ENCODE measurements around the gene BMPR1A. TPM values are rescaled to one million over a fixed set of nuclear protein-coding genes. Genes with fewer than 3 reads are reported as not detected.

Gene BMPR1A
- total and polyA plus RNA-seq, 2 of the 4 experiments (the other 2 are of a cell fraction) = 15.9 to 93.7 TPM

- ChIA-PET CTCF (interaction anchor here (0.6 kb wide), 2 partner anchors 15 to 262 kb away, joined by 3 read pairs; no protein-coding TSS in a partner anchor), POLR2A (ENCODE audit: unreplicated experiment) (no interaction called here)
- dilution Hi-C loops (cut with HindIII; ENCODE audit: low sequenced_read_pairs, unreplicated experiment) = no loop called here
- TF ChIP-seq MAFK (IDR thresholded peaks at IDR 0.05; ENCODE audit: low read depth, low read length) (no peak), ELK1 (IDR thresholded peaks at IDR 0.05; ENCODE audit: borderline replicate concordance, low read depth, low read length) (no peak), SMC3 (IDR thresholded peaks at IDR 0.05; ENCODE audit: low read depth, low read length) (no peak)
- H2AK5ac ChIP-seq (ENCODE audit: low read depth, low read length) = peak overlapping the region; percentile 49
- no TSS peak for BruUV-seq (replicated peaks)
- 65% methylated on average over 8 of the region's 13 CpGs; no CpG with 5 or more reads in 1 of the 2 experiments for WGBS, 2 experiments (ENCODE audit: extremely low coverage in 2 of 2, insufficient read length in 1 of 2)
- H2BK120ac ChIP-seq (ENCODE audit: low read depth, low read length) = no peak overlapping the region
- peak overlapping the region; percentile 50 for H4K5ac ChIP-seq (ENCODE audit: low read depth, low read length)
- peak overlapping the region; percentile 79 for H2AFZ ChIP-seq (replicated peaks; ENCODE audit: low read length, poor library complexity)
- no peak overlapping the region for H3K23ac ChIP-seq (ENCODE audit: low read depth, low read length)
- H3K4me2 ChIP-seq (ENCODE audit: low read depth, low read length) = no peak overlapping the region
- no peaks in the 10 kb centered on the region for H4K20me1 ChIP-seq (ENCODE audit: insufficient read depth, low read length)
- no peak overlapping the region for H3K18ac ChIP-seq (ENCODE audit: low read depth, low read length)
- H3K14ac ChIP-seq (replicated peaks; ENCODE audit: low read depth, low read length) = no peak overlapping the region
- H2AK9ac ChIP-seq (replicated peaks; ENCODE audit: low read depth, low read length, poor library complexity) = peak overlapping the region; percentile 35
- peak overlapping the region; percentile 29; the same call in 1 of the 2 replicates for H3K4ac ChIP-seq (ENCODE audit: low read depth, low read length)
- H3K4me3 ChIP-seq (ENCODE audit: insufficient read depth, low read depth, low read length) = no peak overlapping the region
- DNase-seq (no peak), ATAC-seq (ENCODE audit: low read depth) (no peak; the same call in 1 of the 2 replicates)
- peaks cover 0 to 5% of the 10 kb centered on the region in 2 experiments; a peak in 1 of 4 replicates for H3K79me1 ChIP-seq (ENCODE audit: low read depth in 1 of 2, low read length in 2 of 2)
- no peak overlapping the region for H3K9ac ChIP-seq (ENCODE audit: low read depth, low read length)
- H3K27me3 ChIP-seq (ENCODE audit: control insufficient read depth, insufficient read depth, low read length) = no peaks in the 10 kb centered on the region
- H3K4me1 ChIP-seq (ENCODE audit: control insufficient read depth, insufficient read depth, low read length) = peaks cover 21% of the 10 kb centered on the region
- no peak overlapping the region for H2BK5ac ChIP-seq (ENCODE audit: low read depth, low read length, poor library complexity, severe bottlenecking)
- no peak overlapping the region for H3K27ac ChIP-seq (ENCODE audit: insufficient read depth, low read length)
- H2BK20ac ChIP-seq (ENCODE audit: low read depth, low read length) = no peak overlapping the region; the same call in 1 of the 2 replicates
- peaks cover 3% of the 10 kb centered on the region for H3K9me3 ChIP-seq (ENCODE audit: control insufficient read depth, insufficient read depth, low read length)
- H3K9me1 ChIP-seq (ENCODE audit: insufficient read depth, low read length) = peaks cover 6% of the 10 kb centered on the region
- H3K56ac ChIP-seq (ENCODE audit: extremely low read depth, insufficient read depth, low read length) = no peak overlapping the region
- 0 out of 2 replicates have a peak overlapping the region, but pooled peaks have one; percentile 35 for H4K91ac ChIP-seq (ENCODE audit: insufficient read depth, low read depth, low read length)
- H2BK15ac ChIP-seq (ENCODE audit: low read depth, low read length) = no peak overlapping the region
- in situ Hi-C loops (cut with MboI; ENCODE audit: low sequenced_read_pairs) = no loop called here
- no peaks in the 10 kb centered on the region for H3K36me3 ChIP-seq (ENCODE audit: control insufficient read depth, insufficient read depth, low read length)
- peak overlapping the region; percentile 35 to 47; a peak in 2 of 4 replicates for H4K8ac ChIP-seq (ENCODE audit: low read depth in 2 of 2, low read length in 2 of 2)
- intact Hi-C loops (cut with micrococcal nuclease) = no loop called here
Measured at GRCh38 chr10:86954681-86955500, 198.5 kb downstream of the BMPR1A start.
